GM18951 (cell line): ENCODE results near the gene ZBTB26.

Source experiments
- POLR2A ChIP-seq: IDR thresholded peaks from 4 replicates; pipeline ENCODE4 v1.6.1; 2011; ENCODE audit warnings: mild to moderate bottlenecking; ENCODE audit not compliant: insufficient read length, insufficient read depth; ENCODE audit errors: extremely low read depth
- in situ Hi-C: fragments of 300-500 bp; cut with MboI; formaldehyde crosslinking; loops from one replicate; pipeline ENCODE4 v1.12.0; 2022; ENCODE audit warnings: low sequenced_read_pairs, mixed read lengths, inconsistent platforms; ENCODE audit not compliant: unreplicated experiment

Gene ZBTB26, protein sequence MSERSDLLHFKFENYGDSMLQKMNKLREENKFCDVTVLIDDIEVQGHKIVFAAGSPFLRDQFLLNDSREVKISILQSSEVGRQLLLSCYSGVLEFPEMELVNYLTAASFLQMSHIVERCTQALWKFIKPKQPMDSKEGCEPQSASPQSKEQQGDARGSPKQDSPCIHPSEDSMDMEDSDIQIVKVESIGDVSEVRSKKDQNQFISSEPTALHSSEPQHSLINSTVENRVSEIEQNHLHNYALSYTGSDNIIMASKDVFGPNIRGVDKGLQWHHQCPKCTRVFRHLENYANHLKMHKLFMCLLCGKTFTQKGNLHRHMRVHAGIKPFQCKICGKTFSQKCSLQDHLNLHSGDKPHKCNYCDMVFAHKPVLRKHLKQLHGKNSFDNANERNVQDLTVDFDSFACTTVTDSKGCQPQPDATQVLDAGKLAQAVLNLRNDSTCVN

DNA sequence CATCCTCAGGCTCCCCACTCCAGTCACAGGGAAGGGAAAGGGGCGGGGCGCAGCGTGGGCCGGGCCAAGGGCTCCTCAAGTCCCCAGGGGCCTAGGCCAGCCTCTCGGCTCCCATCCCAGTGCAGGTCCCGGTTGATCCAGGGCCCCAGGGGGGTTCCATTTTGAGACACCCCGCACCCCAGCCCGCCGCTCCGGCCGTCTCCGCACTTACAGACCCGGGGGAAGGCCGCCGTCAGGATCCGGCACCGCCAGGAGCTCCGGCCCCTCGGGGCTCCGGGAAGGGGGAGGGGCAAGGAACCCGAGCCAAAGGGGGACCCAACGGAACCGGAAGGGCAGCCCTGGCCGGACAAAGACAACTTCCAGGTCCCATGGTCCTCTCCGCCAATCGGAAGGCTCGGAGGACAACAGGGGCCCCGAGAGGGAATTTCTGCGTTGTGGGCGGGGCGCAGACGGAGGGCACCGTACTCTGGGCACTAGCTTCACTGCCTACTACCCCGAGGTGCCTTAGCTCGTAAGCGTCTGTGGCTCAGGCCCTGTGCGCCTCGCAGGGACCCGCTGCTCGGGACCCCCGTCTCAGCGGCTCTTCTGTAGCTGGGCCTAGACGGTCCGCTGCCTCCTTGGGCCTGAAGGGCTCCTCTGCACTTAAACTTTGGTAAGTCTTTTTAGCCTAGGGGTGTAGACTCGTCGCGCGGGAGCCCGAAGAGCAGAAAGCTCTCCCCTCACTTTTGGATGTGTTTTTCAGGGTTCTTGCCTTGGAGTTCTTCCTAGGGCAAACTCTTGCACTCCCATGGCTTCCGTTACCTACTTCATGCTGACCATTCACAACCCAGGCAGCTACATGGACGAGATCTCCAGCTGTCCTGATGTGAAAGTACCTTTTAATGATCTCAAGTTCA lies at the start of gene ZBTB26:
TSS of gene ZBTB26 (minus strand) at position 287 of the 896 bp plus-strand sequence. CDS start 11,578 bp downstream, outside the sequence.
- in situ Hi-C loops, result no loop called here
- TF ChIP-seq POLR2A, result peak; percentile 89

DNA sequence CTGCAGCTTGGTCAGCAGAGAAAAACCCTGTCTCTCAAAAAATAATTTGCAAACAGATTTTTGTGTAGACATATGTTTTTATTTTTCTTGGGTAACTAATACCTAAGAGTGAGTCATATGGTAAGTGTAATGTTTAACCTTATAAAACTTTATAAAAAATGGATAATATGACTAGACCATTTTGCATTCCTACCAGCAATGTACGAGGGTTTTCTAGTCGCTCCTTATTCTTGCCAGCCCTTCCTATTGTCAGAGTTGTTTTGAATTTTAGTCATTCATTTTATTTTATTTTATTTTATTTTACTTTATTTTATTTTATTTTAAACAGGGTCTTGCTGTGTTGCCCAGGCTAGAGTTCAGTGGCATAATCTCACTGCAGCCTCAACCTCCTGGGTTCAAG lies 47.3 kb upstream of the ZBTB26 start:
- in situ Hi-C loops, result loop anchor here (25.0 kb wide), 1 partner anchor 516 kb away; no protein-coding TSS in a partner anchor
- TF ChIP-seq POLR2A, result no peak

DNA sequence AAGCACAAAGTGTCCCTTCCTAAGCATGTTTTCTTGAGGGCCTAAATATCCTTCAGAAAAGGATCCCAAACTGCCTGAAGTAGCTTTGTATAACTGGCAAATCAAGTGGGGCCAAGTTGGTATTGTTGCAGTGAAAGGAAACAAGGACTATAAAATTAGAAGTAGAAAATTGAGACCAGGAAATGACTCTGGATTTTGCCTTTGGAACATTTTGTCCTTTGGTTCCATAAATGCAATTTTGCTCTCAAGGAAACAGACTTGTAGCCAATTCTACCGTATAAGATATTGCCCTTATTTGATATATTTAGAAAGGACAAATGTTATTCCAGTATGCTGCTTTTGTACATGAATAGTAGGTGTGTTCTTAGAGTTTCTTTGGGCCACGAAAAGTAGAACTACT lies 43.9 kb upstream of the ZBTB26 start:
- no peak for TF ChIP-seq POLR2A

DNA sequence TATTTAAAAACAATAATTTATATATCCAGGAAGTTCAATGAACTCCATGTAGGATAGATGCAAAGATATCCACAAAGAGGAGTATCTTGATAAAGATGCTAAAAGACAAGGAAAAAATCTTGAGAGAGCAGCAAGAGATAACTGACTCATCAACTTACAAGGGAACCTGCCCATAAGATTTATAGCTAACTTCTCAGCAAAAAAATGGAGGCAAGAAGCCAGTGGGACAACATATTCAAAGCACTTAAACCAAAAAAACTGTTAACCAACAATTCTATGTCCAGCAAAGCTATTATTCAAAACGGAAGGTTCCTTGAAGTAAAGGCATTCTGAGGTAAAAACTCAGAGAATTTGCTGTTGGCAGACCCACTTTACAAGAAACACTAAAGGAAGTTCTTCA lies 29.8 kb upstream of the ZBTB26 start:
- no peak for TF ChIP-seq POLR2A
- in situ Hi-C loops, result no loop called here

More for the DNA sequence above, 43.9 kb upstream of the ZBTB26 start:
- in situ Hi-C loops, result loop anchor here (25.0 kb wide), 1 partner anchor 513 kb away; no protein-coding TSS in a partner anchor

DNA sequence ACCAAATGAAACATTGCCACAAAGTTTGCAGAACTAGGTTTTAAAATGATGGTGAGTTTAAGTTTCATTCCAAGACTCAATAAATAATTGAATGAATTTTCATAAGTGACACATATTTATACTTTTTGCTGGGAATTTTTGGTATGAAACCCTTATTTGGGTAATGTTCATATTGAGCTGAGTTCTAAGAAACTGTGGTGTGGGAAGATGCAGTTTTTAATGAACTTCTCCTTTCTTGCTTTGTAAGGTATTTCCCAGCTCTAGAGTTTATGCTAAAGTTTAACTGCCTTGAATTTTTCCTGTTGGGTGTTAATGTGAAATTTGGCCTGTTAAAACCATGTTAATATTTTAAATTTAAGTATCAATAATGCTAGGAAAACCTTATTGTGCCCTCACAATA lies 24.6 kb upstream of the ZBTB26 start:
- in situ Hi-C loops, result no loop called here
- no peak for TF ChIP-seq POLR2A

DNA sequence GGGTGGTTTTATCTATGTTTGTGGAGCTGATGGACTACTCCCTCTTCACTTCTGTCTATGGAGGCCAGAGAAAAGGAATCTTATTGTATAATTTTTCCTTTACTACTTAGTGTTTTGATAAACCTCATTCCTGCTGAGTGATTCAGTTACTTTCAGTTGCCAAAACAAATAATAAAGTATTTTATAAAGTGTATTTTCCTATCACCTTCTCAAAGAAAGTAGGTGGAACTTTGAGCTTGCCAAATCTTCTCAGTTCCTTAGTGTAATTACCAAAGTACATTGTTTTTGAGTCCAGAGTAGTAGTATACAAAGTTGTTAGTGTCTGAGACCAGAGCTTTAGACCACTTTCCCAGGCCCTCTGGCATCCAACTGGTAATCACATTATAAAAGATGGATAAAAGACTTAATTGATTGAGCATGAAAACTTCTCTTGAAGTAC lies 23.0 kb upstream of the ZBTB26 start:
- TF ChIP-seq POLR2A, result no peak
- in situ Hi-C loops, result no loop called here

DNA sequence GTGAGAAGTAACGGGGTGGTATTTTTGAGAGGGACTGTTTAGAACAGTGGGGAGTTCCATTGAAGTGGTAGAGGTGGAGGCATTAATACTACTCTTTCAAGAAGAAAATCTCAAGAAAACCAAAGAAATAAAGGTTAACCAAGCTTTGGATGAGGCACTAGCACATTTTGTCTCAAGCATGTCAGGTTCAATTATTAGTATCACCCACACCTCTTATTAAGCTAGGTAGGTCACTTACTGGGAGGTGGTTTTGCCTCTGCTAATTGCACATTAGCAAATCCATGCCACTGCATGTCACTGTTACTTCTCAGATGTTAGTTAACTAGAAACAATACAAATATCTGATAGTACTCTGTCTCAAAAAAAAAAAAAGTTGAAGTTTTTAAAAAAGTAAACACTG lies 19.7 kb upstream of the ZBTB26 start:
- in situ Hi-C loops, result no loop called here
- TF ChIP-seq POLR2A, result no peak

DNA sequence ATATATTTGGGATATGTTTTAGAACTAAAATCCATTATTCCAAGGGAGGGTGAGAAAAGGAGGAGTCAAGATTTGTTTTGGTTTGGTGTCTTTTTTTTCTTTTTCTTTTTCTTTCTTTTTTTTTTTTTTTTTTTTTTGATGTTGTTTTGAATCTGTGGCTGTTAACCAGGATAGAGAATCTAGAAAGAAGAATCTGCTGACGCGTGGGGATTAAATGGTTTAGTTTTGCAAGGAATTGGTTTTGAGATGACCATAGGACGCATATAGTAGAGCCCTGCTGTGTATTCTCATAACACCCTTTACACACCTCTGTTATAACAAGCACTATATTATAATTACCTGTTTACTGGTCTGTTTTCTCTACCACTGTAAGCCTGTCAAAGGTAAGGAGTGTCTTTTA lies 19.0 kb upstream of the ZBTB26 start:
- TF ChIP-seq POLR2A, result no peak
- in situ Hi-C loops, result no loop called here

DNA sequence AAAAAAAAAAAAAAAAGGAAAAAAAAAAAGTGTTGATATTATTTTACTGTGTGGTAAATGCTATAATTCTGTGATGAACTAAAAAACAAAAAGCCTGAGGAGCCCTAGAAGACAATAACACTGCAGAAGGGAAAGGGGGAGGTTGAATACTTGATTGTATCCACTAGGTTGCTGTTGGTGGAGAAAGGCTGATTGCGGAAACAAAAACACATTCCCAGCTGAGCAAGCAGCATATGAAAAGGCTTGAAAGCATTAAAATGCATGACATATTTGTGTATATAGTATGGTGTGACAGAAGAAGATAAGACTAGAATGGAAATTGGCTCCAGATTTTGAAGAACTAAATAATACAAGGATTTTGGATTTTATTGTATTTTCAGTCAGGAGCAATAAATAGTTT lies 18.4 kb upstream of the ZBTB26 start:
- in situ Hi-C loops, result no loop called here

DNA sequence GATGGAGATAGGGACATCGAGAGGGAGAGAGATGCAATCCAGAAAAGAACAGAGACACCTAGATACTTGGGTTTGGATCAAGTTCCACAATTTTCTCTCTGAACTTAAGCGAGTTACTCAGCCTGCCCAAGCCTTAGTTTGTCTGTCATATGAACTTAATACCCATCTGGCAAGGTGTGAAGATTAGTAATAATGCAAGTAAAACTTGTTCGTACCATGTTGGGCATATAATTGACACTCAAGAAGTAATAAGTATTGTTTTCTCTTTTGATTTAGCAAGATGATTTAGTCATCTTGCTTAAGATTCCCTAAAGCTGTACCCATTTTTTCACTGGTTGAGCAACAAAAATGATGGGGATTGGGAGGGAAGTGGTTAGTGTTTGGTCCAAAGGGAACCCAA lies 17.0 kb upstream of the ZBTB26 start:
- in situ Hi-C loops, result no loop called here
- TF ChIP-seq POLR2A, result no peak

More for the DNA sequence above, 18.4 kb upstream of the ZBTB26 start:
- TF ChIP-seq POLR2A, result no peak

DNA sequence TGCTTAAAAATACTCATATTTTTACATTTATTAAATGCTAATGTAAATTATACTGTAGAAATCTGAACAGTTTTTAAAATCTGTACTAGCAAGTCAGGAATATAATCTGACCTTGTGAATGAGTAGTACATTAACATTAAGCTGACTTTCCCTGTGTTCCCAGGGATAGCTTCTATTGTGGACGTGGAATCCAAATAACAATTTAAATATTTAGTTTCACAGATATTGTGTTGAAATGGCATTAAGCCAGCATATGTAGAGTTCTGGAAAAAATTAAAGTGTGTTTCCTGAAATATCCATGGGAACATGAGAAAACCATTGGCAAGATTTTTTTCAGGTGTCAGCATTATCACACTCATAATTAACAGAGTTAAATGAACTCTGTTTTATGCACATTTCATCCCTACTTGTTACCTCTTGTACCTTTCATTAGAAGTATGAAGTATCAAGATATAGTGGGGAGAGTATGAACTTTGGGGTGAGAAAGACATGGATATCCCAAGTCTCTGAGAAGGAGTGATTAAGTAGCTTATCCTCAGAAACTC lies 15.2 kb upstream of the ZBTB26 start:
- in situ Hi-C loops, result no loop called here
- TF ChIP-seq POLR2A, result no peak

DNA sequence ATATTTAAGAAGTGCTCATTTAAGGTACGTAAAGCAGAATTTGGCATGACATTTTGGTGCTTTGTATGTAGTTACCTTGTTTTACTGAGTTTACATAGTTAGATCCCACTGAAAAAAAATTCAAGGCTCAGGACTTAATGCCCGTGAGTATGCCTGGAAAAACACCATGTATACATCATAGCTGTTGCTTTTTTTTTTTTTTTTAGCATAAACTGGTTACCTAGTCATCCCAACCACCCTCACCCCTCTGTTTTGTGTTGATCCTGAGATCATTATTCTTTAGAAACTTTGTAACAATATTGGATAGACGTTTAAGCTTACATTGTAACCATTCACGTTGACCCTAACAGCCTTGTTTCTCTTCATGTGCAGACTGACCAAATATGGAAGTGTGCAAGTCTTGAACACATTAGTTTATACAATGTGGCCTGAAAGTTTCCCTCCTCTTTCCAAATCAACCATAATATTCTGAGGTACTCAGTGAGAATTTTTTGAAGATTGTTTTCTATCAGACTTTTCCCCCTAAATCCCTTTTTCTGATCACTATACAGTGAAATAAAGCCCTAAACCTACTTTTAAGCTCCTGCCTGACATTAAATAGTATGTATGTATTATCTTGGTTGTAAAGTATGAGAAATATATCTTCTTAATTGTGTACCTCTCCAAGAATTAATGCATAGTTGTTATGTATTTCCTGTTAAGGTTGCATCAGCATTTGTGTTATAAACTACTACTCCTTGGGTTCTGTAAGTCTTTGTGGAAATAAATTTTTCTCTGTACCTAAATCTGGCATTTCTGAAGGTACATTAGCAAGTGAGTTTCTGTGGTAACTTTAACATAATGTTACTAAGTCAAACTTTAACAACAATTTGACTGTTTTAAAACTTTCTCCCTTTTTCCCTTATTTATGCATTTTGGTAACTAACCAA lies 13.9 kb upstream of the ZBTB26 start:
- no peak for TF ChIP-seq POLR2A
- in situ Hi-C loops, result no loop called here
